NOMO-1 treated with dmso at 0.1 percent for 144 hours (cell line): ENCODE data around the gene DENND2C.

Source experiments
- DNase-seq: peaks from one replicate; lab custom pipeline; 2025; ENCODE audit not compliant: unreplicated experiment; lab: John Stamatoyannopoulos, UW

DENND2C gene

DNA sequence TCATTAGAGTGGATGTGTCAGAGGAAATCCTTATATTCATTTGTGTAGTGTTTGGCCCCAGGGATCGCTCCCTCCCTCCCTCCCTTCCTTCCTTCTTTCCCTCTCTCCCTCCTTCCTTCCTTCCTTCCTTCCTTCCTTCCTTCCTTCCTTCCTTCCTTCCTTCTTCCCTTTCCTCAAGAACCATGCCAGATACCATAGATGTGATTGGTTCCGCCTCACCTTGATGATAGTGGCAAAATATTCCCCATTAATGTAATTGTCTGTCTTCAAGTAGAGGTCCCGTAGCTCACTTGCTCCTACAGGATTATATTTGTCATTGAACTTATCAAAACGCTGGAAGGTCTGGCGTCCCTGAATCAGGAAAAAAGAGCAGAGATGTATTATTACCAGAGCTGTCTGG lies 7.8 kb upstream of the DENND2C start:
- no peak for DNase-seq

DNA sequence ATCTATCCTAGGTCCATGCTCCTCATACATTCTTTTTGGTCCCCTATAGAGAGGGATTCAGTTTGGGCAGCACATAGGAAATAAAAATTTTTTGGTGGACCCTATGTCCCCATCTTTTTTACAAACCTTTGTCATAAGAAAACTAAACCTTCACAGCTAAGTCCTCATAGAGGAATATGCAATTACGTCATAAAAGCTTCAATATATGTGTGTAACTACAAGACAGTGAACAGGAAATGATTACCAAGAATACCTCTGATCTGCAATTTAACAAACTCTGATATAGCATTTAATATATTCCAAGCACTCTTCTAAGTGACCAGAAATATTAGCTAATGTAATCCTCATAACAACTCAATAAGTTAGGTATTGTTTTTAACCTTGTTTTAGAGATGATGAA lies 6.3 kb upstream of the DENND2C start:
- DNase-seq, result no peak

- no peak for DNase-seq
Measured at GRCh38 chr1:114671939-114672275, 2.1 kb upstream of the DENND2C start.

GRCh38 chr1:114671011-114671938 lies 1.4 kb upstream of the DENND2C start:
- DNase-seq, result no peak

GRCh38 chr1:114670083-114671010 lies 498 bp upstream of the DENND2C start:
- DNase-seq, result peak; percentile 79

- no peak for DNase-seq
Measured at GRCh38 chr1:114668784-114669561, 876 bp downstream of the DENND2C start.

DNA sequence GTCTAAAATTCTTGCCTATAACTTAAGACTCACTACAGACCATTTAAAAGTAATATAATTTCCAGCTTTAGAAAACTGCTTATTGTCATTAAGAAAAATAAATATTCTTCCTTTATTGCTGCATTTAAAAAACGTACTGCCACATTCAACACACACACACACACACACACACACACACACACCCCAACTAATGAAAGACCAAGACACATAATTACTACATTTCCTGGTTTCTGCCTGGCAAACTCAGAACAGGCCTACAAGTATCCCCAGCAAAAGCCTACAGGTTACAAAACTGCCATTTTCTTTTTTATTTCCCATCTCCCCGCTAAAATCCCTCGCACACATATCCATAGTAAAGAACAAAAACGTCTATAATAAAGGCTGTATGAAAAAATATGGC lies 1.5 kb downstream of the DENND2C start:
- DNase-seq, result no peak

DNA sequence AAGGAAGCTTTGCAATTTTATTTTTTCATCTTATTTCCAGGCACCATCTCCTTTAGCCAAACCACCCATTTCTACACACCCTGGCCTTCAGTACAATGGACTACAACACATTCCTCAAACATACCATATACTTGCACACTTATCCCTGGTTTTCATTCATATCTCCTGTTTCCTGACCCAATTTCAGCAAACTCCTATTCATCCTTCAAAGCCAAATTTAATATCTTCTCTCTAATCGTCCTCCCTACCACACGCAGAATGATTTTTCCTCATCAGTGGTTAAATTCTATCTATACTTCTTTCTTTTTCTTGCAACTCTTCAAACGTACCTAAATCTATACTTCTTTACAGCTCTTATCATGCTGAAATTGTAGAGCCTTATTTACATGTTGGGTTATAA lies 2.9 kb downstream of the DENND2C start:
- no peak for DNase-seq

GRCh38 chr1:114660238-114660637 lies 9.6 kb downstream of the DENND2C start:
- DNase-seq, result no peak

GRCh38 chr1:114651893-114652292 lies 18.0 kb downstream of the DENND2C start:
- DNase-seq, result no peak

- DNase-seq, result no peak
Measured at GRCh38 chr1:114648503-114648902, 21.3 kb downstream of the DENND2C start.

DNA sequence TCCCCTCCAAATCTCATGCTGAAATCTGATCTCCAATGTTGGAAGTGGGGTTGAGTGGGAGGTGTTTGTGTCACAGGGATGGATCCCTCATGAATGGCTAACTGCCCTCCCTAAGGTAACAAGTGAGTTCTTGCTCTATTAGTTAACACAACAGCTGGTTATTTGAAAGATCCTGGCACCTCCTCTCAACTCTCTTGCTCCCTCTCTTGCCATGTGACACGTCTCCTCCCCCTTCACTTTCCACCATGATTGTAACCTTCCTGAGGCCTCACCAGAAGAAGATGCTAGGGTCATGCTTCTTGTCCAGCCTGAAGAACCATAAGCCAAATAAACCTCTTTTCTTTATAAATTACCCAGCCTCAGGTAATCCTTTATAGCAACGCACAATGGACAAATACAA lies 28.5 kb downstream of the DENND2C start:
- DNase-seq, result no peak

- no peak for DNase-seq
Measured at GRCh38 chr1:114638910-114639309, 30.9 kb downstream of the DENND2C start.

- DNase-seq, result no peak
Measured at GRCh38 chr1:114632427-114632826, 37.4 kb downstream of the DENND2C start.

- no peak for DNase-seq
Measured at GRCh38 chr1:114627107-114627506, 42.7 kb downstream of the DENND2C start.

DNA sequence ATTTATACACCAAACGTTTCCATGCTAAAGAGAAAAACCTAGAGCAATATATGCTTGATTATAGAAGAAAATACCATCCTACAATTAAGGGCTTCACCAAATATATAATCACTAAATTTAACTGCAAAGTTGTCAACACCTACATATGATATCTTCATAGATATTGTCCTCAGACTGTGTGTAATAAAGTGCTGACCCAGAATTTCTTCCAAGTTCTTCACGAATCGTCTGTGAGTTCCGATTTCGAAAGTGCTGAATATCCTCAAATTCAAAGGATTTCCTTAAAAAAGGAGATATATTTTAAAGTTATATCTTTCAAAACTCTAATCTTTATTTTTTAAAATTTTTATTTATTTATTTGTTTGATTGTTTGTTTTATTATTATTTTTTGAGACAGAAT lies 46.5 kb downstream of the DENND2C start:
- no peak for DNase-seq

DNA sequence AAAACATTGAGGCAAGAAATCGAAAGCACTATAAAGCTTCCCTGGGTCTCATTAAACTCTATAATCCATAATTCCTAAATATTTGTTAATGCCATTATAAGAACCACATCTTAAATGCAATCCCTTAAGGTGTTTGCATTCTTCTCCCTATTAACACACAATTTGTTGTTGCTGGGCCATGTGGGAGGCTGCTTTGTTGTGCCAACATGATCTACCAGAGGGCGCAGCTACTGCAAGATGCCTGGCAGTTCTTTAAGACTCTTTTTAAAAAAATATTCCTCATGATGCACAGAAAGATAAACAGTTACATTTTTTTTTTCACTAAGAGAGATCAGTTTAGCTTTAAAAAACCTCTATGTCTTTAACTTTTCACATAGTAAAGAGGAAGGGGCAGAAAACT lies 49.4 kb downstream of the DENND2C start:
- DNase-seq, result no peak

- no peak for DNase-seq
Measured at GRCh38 chr1:114618606-114619005, 51.2 kb downstream of the DENND2C start.

- DNase-seq, result no peak
Measured at GRCh38 chr1:114610546-114611245, 59.2 kb downstream of the DENND2C start.

DNA sequence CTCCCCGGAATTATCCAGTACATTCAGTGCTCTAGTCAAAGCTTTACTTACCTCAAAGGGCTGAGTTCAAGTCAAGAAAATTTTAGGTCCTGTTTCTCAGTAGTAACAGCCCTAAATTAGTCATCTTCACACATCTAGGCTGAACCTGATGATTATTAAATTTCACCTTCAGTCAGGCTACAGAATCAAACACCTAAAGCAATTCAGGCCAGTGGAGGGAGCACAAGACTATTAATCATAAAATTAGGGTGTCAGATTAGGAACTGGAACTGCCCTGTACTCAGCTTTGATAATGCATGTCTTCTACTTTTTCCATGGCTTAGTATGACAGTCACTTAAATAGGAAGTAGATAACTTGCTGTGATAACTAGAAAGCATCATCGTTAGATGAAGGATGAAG lies 60.0 kb downstream of the DENND2C start:
- no peak for DNase-seq

DNA sequence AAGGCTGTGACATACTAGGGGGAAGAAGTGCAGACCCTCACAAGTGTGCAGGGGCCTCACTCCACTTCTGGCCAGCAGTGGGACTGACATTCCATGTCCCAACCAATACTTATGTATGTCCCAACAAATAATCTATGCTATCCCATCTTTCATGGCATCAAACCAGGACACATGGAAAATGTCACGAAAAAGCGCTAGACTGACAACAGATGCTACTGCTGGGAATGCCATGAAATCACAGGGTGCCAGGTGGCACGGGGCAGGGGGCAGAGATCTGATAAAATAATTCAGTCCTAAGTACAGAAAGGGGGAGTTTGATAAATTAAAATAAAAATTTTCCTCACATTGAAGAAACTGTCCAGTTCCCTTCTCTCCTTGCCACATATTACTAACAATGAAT lies 60.8 kb downstream of the DENND2C start:
- no peak for DNase-seq
